GM12875 (cell line): ENCODE results near the gene BMP3.

Source experiments
- H3K4me3 ChIP-seq: one replicate; pipeline ENCODE4 v1.5.1; 2011; ENCODE audit warnings: low read depth, low read length, control low read depth
- CTCF ChIP-seq: IDR thresholded peaks from 2 replicates; pipeline ENCODE4 v1.5.1; 2011; ENCODE audit warnings: low read depth, mild to moderate bottlenecking, control low read depth, inconsistent platforms, low read length, moderate library complexity, borderline replicate concordance; ENCODE audit not compliant: insufficient read depth

BMP3 gene

DNA sequence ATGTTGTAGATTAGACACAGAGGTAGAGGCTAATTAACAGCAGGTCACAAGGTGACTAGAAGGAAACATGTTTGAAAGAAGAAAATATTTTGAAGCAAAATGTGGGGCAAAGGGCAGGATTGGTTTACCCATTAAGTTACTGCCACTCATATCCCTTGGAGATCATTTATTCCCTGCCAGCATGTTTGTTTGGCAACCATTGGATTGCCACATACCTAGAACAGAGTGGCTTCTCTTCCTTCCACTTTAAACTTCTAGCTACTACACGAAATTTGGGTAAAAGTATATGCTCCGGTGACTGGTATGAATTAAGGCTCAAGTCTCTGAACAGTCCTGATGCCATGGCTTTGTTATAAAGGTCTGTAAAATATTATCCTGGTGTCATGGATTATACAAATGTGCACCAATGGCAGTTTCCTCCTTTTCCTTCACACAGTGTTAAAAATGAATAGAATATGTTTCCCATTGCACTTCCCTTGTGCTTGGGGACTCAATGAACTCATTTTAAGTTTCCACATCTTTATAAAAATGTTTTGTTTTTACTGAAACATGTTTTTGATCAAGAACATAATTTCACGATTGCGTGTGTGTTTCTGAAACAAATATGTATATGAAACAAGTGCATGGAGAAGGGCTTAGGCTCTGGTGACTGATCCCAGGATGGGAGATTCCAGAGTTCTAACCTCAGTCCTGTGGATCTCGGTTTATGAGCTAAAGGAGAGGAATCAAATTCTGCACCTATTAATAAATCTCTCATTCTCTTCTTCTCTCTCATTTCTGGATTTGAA is 12.3 kb downstream of the BMP3 start:
- H3K4me3 ChIP-seq, result no peak overlapping the region
- TF ChIP-seq CTCF, result no peak

GRCh38 chr4:81049330-81049729 is 18.8 kb downstream of the BMP3 start:
- H3K4me3 ChIP-seq, result no peak overlapping the region
- no peak for TF ChIP-seq CTCF

- H3K4me3 ChIP-seq, result no peak overlapping the region
- TF ChIP-seq CTCF, result no peak
Measured at GRCh38 chr4:81049907-81050306, 19.4 kb downstream of the BMP3 start.

GRCh38 chr4:81052119-81053068 is 21.9 kb downstream of the BMP3 start:
- H3K4me3 ChIP-seq, result no peak overlapping the region
- peak; percentile 68 for TF ChIP-seq CTCF

GRCh38 chr4:81058621-81059020 is 28.1 kb downstream of the BMP3 start:
- H3K4me3 ChIP-seq, result no peak overlapping the region

DNA sequence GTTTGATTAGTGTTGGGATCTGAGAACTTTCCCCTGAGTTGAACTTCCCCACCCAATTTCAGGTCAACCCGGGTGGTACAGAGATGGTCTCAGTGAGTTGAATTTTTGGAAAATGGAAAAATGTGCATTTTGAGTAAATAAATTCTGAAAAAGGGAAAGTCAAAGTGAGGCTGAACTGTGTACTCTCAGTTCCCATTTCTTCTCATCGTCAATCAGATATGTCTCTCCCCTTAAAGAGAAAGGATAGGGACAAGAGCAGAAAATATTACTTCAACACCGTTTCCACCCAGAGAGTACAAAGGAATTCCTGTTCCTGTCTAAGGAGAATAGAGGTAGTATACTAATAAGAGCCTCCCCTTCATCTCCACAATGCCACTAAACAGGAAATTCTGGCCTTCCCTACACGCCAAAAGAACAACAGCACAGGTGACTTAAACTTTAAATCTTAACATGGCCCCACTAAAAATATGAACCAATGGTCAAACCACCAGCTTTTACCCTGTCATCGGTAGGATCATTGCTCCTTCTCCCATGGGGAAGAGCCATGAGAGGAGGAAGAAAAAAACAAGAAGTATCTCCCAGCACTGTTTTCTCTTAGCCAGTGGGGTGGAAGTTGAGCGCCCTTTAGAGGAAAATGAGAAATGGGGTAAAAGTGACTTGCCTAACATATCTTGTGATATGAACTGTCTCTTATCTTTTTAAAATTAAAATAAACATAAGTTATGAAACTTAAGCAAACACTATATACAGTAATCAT is 30.3 kb downstream of the BMP3 start:
- no peak for TF ChIP-seq CTCF
- no peak overlapping the region for H3K4me3 ChIP-seq

More at GRCh38 chr4:81058621-81059020, 28.1 kb downstream of the BMP3 start:
- no peak for TF ChIP-seq CTCF
